Effector memory CD4-positive, alpha-beta T cell (primary cell): ENCODE data around the gene FAM32A.

Experiments
- DNase-seq, 3 donors: peaks; one replicate each; pipeline ENCODE4 v3.0.0-alpha.2; 2020
- H3K27ac ChIP-seq: 2 replicates; pipeline ENCODE4 v1.7.0; 2013; ENCODE audit warnings: mild to moderate bottlenecking, low read length, moderate library complexity; ENCODE audit not compliant: insufficient read depth, poor library complexity, severe bottlenecking
- H3K27me3 ChIP-seq: replicated peaks from 2 replicates; pipeline ENCODE4 v1.7.0; 2013; ENCODE audit warnings: mild to moderate bottlenecking, low read length; ENCODE audit not compliant: insufficient read depth, control insufficient read depth, poor library complexity, severe bottlenecking
- H3K36me3 ChIP-seq: 2 replicates; pipeline ENCODE4 v1.7.0; 2013; ENCODE audit warnings: mild to moderate bottlenecking, low read length, moderate library complexity; ENCODE audit not compliant: control insufficient read depth, insufficient read depth
- H3K4me1 ChIP-seq: 2 replicates; pipeline ENCODE4 v1.7.0; 2013; ENCODE audit warnings: low read length, mild to moderate bottlenecking; ENCODE audit not compliant: control insufficient read depth, insufficient read depth, poor library complexity, severe bottlenecking
- H3K4me3 ChIP-seq: 2 replicates; pipeline ENCODE4 v1.7.0; 2013; ENCODE audit warnings: low read length, low read depth, mild to moderate bottlenecking; ENCODE audit not compliant: insufficient read depth, poor library complexity, severe bottlenecking
- H3K9me3 ChIP-seq: 2 replicates; pipeline ENCODE4 v1.7.0; 2013; ENCODE audit warnings: mild to moderate bottlenecking, low read length, moderate library complexity; ENCODE audit not compliant: control insufficient read depth

The FAM32A gene

GRCh38 chr19:16232568-16232967 is 47.4 kb downstream of the FAM32A start:
- Histone ChIP-seq H3K27ac (no peak overlapping the region), H3K4me3 (no peak overlapping the region), H3K27me3 (no peaks in the 10 kb centered on the region), H3K9me3 (no peaks in the 10 kb centered on the region), H3K4me1 (no peaks in the 10 kb centered on the region), H3K36me3 (peaks cover 74% of the 10 kb centered on the region)
- no peak for DNase-seq

- H3K27ac ChIP-seq = no peak overlapping the region
- no peaks in the 10 kb centered on the region for H3K4me1 ChIP-seq
- H3K36me3 ChIP-seq = peaks cover 67% of the 10 kb centered on the region
- no peak for DNase-seq
- H3K4me3 ChIP-seq = no peak overlapping the region
- H3K9me3 ChIP-seq = no peaks in the 10 kb centered on the region
- no peaks in the 10 kb centered on the region for H3K27me3 ChIP-seq
These were observed 48.0 kb downstream of the FAM32A start for GRCh38 chr19:16233081-16233776.

GRCh38 chr19:16233836-16234551 is 48.8 kb downstream of the FAM32A start:
- H3K27me3 ChIP-seq = no peaks in the 10 kb centered on the region
- peaks cover 59% of the 10 kb centered on the region for H3K36me3 ChIP-seq
- DNase-seq = no peak
- no peak overlapping the region for H3K27ac ChIP-seq
- H3K4me3 ChIP-seq = no peak overlapping the region
- H3K4me1 ChIP-seq = no peaks in the 10 kb centered on the region
- H3K9me3 ChIP-seq = no peaks in the 10 kb centered on the region

- Histone ChIP-seq H3K27ac (no peak overlapping the region), H3K4me3 (no peak overlapping the region), H3K9me3 (no peaks in the 10 kb centered on the region), H3K4me1 (no peaks in the 10 kb centered on the region), H3K27me3 (no peaks in the 10 kb centered on the region), H3K36me3 (peaks cover 51% of the 10 kb centered on the region)
- no peak for DNase-seq
These were observed 49.6 kb downstream of the FAM32A start for GRCh38 chr19:16234552-16235445.

GRCh38 chr19:16235811-16236652 is 50.8 kb downstream of the FAM32A start:
- Histone ChIP-seq H3K4me3 (no peak overlapping the region), H3K4me1 (no peaks in the 10 kb centered on the region), H3K27ac (peak overlapping the region; percentile 37), H3K36me3 (peaks cover 49% of the 10 kb centered on the region), H3K27me3 (no peaks in the 10 kb centered on the region), H3K9me3 (no peaks in the 10 kb centered on the region)
- no peak for DNase-seq
